Mesothelial cell of epicardium (in vitro differentiated cells): ENCODE results near the gene ZNF652. TPM values are rescaled to one million over a fixed set of nuclear protein-coding genes. Genes with fewer than 3 reads are reported as not detected.

Experiments used
- DNase-seq, 2 experiments: peaks; one replicate each; pipeline ENCODE4 v3.0.0; 2021; ENCODE audit warnings: low spot score in 2 of 2; ENCODE audit not compliant: unreplicated experiment in 2 of 2
- H3K27ac Mint-ChIP-seq: 2 replicates; pipeline ENCODE4 v1.8.0; 2021; ENCODE audit warnings: mixed read lengths
- H3K27me3 Mint-ChIP-seq: 2 replicates; pipeline ENCODE4 v1.8.0; 2021; ENCODE audit warnings: low read depth, mixed read lengths
- H3K36me3 Mint-ChIP-seq: 2 replicates; pipeline ENCODE4 v1.8.0; 2021; ENCODE audit warnings: mixed read lengths
- H3K4me1 Mint-ChIP-seq: 2 replicates; pipeline ENCODE4 v1.8.0; 2021; ENCODE audit warnings: mixed read lengths
- H3K4me3 Mint-ChIP-seq: 2 replicates; pipeline ENCODE4 v1.8.0; 2021; ENCODE audit warnings: mild to moderate bottlenecking, moderate library complexity, mixed read lengths
- H3K9me3 Mint-ChIP-seq: 2 replicates; pipeline ENCODE4 v1.8.0; 2021; ENCODE audit warnings: mixed read lengths
- total RNA-seq: library from RNA; stranded (reverse); gene quantifications from 3 replicates; pipeline ENCODE4 v1.2.1, GENCODE V29; 2021
- TF ChIP-seq, protein P1 (sequence below): fragments of 200-600 bp; sonication (generic); IDR thresholded peaks from one replicate; pipeline ENCODE4 v1.5.0; 2021; ENCODE audit warnings: antibody characterized with exemption; ENCODE audit not compliant: unreplicated experiment

The ZNF652 gene
- total RNA-seq, 1 donor from 2014 or later, result 64.0 TPM

DNA sequence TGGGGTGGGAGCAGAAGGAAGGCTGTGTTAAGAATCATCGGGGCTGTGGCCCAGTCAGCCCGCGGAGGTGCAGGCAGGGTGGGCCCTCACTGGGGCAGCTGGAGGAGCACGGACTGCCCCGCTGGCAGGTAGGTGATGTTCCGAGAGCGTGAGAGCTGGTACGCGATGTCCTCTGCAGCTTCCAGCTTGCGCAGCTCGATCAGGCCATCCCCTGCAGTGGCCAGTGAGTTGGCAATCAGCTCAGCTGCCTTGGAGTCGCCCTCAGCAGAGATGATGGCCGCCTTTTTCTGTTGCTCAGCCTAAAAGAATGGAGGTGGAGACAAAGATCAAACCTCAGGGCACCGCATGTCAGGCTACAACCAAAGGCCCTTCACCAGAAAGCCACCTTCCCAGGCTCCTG is 42.9 kb upstream of the ZNF652 start:
- Mint-ChIP-seq H3K4me1 (peaks cover 18% of the 10 kb centered on the region), H3K27me3 (no peaks in the 10 kb centered on the region), H3K27ac (no peak overlapping the region), H3K9me3 (no peaks in the 10 kb centered on the region), H3K36me3 (peaks cover 31% of the 10 kb centered on the region), H3K4me3 (no peak overlapping the region)
- TF ChIP-seq, protein P1, sequence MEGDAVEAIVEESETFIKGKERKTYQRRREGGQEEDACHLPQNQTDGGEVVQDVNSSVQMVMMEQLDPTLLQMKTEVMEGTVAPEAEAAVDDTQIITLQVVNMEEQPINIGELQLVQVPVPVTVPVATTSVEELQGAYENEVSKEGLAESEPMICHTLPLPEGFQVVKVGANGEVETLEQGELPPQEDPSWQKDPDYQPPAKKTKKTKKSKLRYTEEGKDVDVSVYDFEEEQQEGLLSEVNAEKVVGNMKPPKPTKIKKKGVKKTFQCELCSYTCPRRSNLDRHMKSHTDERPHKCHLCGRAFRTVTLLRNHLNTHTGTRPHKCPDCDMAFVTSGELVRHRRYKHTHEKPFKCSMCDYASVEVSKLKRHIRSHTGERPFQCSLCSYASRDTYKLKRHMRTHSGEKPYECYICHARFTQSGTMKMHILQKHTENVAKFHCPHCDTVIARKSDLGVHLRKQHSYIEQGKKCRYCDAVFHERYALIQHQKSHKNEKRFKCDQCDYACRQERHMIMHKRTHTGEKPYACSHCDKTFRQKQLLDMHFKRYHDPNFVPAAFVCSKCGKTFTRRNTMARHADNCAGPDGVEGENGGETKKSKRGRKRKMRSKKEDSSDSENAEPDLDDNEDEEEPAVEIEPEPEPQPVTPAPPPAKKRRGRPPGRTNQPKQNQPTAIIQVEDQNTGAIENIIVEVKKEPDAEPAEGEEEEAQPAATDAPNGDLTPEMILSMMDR, result no peak
- no peak for DNase-seq

- Mint-ChIP-seq H3K36me3 (peaks cover 31% of the 10 kb centered on the region), H3K27ac (no peak overlapping the region), H3K27me3 (no peaks in the 10 kb centered on the region), H3K4me1 (peaks cover 21% of the 10 kb centered on the region), H3K4me3 (no peak overlapping the region), H3K9me3 (no peaks in the 10 kb centered on the region)
- no peak for DNase-seq
- TF ChIP-seq, protein P1, result no peak
These were observed 42.3 kb upstream of the ZNF652 start for GRCh38 chr17:49404361-49404760.

- Mint-ChIP-seq H3K27ac (no peak overlapping the region), H3K27me3 (no peaks in the 10 kb centered on the region), H3K36me3 (peaks cover 26% of the 10 kb centered on the region), H3K4me3 (no peak overlapping the region), H3K4me1 (peaks cover 21% of the 10 kb centered on the region), H3K9me3 (no peaks in the 10 kb centered on the region)
- TF ChIP-seq, protein P1, result no peak
- no peak for DNase-seq
These were observed 41.7 kb upstream of the ZNF652 start for GRCh38 chr17:49403514-49404289.

DNA sequence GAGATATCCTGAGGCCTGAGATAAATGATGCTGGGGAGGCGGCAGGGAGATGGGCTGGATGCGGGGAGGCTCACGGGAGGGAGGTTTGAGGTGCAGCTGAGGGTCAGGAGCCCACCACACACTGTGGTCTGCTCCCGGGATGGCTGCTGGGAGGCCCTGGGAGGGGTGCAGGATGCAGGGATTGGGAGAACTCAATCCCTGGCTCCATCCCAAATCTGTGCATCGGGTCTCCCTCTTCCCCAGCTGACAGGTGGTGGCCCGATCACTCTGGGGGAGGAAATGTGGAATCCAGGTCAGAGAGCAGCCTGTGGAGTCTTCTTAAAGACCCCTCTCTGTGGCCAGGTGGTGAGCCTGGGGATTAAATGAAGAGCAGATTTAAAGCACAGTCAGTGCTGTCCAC is 40.7 kb upstream of the ZNF652 start:
- Mint-ChIP-seq H3K27me3 (no peaks in the 10 kb centered on the region), H3K36me3 (peaks cover 20% of the 10 kb centered on the region), H3K9me3 (no peaks in the 10 kb centered on the region), H3K4me1 (peaks cover 18% of the 10 kb centered on the region), H3K27ac (no peak overlapping the region), H3K4me3 (no peak overlapping the region)
- TF ChIP-seq, protein P1, result no peak
- DNase-seq, result no peak

DNA sequence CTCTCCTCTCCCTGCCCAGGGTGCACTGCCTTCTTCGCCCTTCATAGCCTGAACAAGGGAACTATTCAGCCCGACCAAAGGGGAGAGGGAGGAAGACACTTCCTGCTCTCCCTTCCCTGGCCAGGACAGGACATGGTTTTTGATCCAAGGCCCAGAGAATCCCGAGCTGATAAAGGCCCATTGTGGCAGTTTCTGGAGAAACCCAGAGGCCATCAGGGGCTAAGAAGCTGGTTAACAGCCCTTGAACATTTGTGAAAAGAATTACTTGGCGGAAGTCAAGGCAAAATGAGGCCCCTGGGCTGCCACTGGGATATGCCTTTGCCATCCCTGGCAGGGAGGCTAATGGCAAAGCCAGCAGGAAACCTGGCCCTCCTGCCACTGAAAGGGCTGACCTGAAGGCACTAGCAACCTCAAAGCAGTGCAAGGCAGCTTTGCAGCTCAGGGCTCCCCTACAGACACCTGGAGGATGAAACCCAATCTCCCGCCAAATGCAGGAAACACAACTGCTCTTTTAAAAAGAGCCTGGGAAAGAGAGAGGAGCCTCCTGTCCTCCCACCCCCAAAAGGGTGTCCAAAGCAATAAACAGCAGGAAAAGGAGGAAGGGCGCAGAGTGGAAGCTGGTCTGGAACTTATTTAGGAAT is 40.0 kb upstream of the ZNF652 start:
- H3K4me3 Mint-ChIP-seq, result no peak overlapping the region
- H3K9me3 Mint-ChIP-seq, result no peaks in the 10 kb centered on the region
- H3K27me3 Mint-ChIP-seq, result no peaks in the 10 kb centered on the region
- H3K4me1 Mint-ChIP-seq, result peaks cover 18% of the 10 kb centered on the region
- H3K36me3 Mint-ChIP-seq, result peaks cover 20% of the 10 kb centered on the region
- H3K27ac Mint-ChIP-seq, result peak overlapping the region; percentile 55
- no peak for DNase-seq
- TF ChIP-seq, protein P1, result no peak
